B cell (primary cell): ENCODE measurements around the gene TPSG1. TPM values are rescaled to one million over a fixed set of nuclear protein-coding genes. Genes with fewer than 3 reads are reported as not detected.

Experiments
- ATAC-seq: fragments of 200-7000 bp; cut with Tn5 transposase; one replicate; pipeline ENCODE4 v1.10.0; 2021; ENCODE audit warnings: low read depth, mild to moderate bottlenecking, moderate number of reproducible peaks, moderate library complexity
- CTCF ChIA-PET: fragments of 350-600 bp; sonication (Branson Sonifier 250); formaldehyde crosslinking; loops from one replicate; lab custom pipeline; 2021; ENCODE audit warnings: antibody characterized with exemption, inconsistent platforms; lab: Charles Lee
- POLR2A ChIA-PET: fragments of 350-600 bp; sonication (Branson Sonifier 250); formaldehyde crosslinking; loops from one replicate; lab custom pipeline; 2021; ENCODE audit warnings: antibody characterized with exemption; lab: Charles Lee
- DNase-seq: peaks from one replicate; pipeline ENCODE4 v3.0.0; 2013
- H2AFZ ChIP-seq: 2 replicates; pipeline ENCODE4 v1.6.1; 2012; ENCODE audit warnings: mild to moderate bottlenecking, low read depth, low read length; ENCODE audit not compliant: insufficient read depth, poor library complexity, severe bottlenecking
- H3K27ac ChIP-seq, 2 donors: 1 replicate in 1 of 2; 2 replicates in 1 of 2; pipeline ENCODE4 v1.5.1; 2012 to 2013; ENCODE audit warnings: low read length in 2 of 2, mild to moderate bottlenecking in 2 of 2, moderate library complexity in 1 of 2
- H3K27me3 ChIP-seq, 4 experiments: fragments of 200-600 bp in 1 of 4; sonication (generic) in 1 of 4; replicated peaks in 1 of 4; 1 replicate in 2 of 4; 2 replicates in 2 of 4; pipeline versions ENCODE4 v1.6.1 to v1.7.0; 2013 to 2016; ENCODE audit warnings: low read length in 3 of 4, mild to moderate bottlenecking in 2 of 4, mixed read lengths in 1 of 4, moderate library complexity in 1 of 4; ENCODE audit not compliant: insufficient read depth in 4 of 4, control insufficient read depth in 3 of 4; ENCODE audit errors: control extremely low read depth in 1 of 4
- H3K36me3 ChIP-seq, 2 experiments: replicated peaks in 1 of 2; 1 replicate in 1 of 2; 2 replicates in 1 of 2; pipeline versions ENCODE4 v1.6.1 to v1.7.1; 2013; ENCODE audit warnings: low read length in 1 of 2; ENCODE audit not compliant: insufficient read depth in 2 of 2, control insufficient read depth in 1 of 2; ENCODE audit errors: control extremely low read depth in 1 of 2, extremely low read depth in 1 of 2
- H3K4me1 ChIP-seq, 2 donors: fragments of 200-600 bp in 1 of 2; sonication (generic) in 1 of 2; 1 replicate in 1 of 2; 2 replicates in 1 of 2; pipeline versions ENCODE4 v1.5.1 to v1.6.1; 2013 to 2017; ENCODE audit warnings: low read length in 2 of 2; ENCODE audit not compliant: control insufficient read depth in 2 of 2, insufficient read depth in 2 of 2
- H3K4me2 ChIP-seq: replicated peaks from 2 replicates; pipeline ENCODE3; 2012; ENCODE audit warnings: mild to moderate bottlenecking, low read depth, low read length; ENCODE audit not compliant: poor library complexity, severe bottlenecking
- H3K4me3 ChIP-seq, 5 experiments: fragments of 200-600 bp in 1 of 5; sonication (generic) in 1 of 5; 1 replicate in 3 of 5; 2 replicates in 2 of 5; pipeline versions ENCODE4 v1.5.1 to v1.7.0; 2011 to 2016; ENCODE audit warnings: low read length in 4 of 5, mild to moderate bottlenecking in 4 of 5, low read depth in 2 of 5, control low read depth in 1 of 5, moderate library complexity in 1 of 5; ENCODE audit not compliant: insufficient read depth in 1 of 5; ENCODE audit errors: control extremely low read depth in 1 of 5, extremely low read depth in 1 of 5
- H3K79me2 ChIP-seq: fragments of 200-600 bp; sonication (generic); one replicate; pipeline ENCODE4 v1.6.0; 2016; ENCODE audit warnings: low read length; ENCODE audit not compliant: control insufficient read depth, insufficient read depth
- H3K9ac ChIP-seq: fragments of 200-600 bp; sonication (generic); 2 replicates; pipeline ENCODE4 v1.6.1; 2017; ENCODE audit warnings: mild to moderate bottlenecking, low read length, moderate library complexity
- H3K9me3 ChIP-seq, 3 donors: one replicate each; pipeline versions ENCODE4 v1.6.1 to v1.7.1; 2013; ENCODE audit warnings: low read length in 2 of 3; ENCODE audit not compliant: control insufficient read depth in 2 of 3, insufficient read depth in 1 of 3; ENCODE audit errors: control extremely low read depth in 1 of 3
- H4K20me1 ChIP-seq: 2 replicates; pipeline ENCODE4 v1.6.0; 2012; ENCODE audit warnings: mild to moderate bottlenecking, low read length; ENCODE audit not compliant: insufficient read depth, control insufficient read depth, poor library complexity, severe bottlenecking
- H3K27ac Mint-ChIP-seq: one replicate; pipeline ENCODE4 v1.8.0; 2021; ENCODE audit warnings: mixed read lengths
- H3K27me3 Mint-ChIP-seq: one replicate; pipeline ENCODE4 v1.8.0; 2021; ENCODE audit warnings: mixed read lengths
- H3K4me1 Mint-ChIP-seq: one replicate; pipeline ENCODE4 v1.8.0; 2021; ENCODE audit warnings: mixed read lengths
- H3K4me3 Mint-ChIP-seq: one replicate; pipeline ENCODE4 v1.8.0; 2021; ENCODE audit warnings: mixed read lengths
- H3K9me3 Mint-ChIP-seq: one replicate; pipeline ENCODE4 v1.8.0; 2022; ENCODE audit warnings: mixed read lengths; ENCODE audit not compliant: insufficient read depth
- CTCF ChIP-seq: fragments of 200-600 bp; IDR thresholded peaks from one replicate; pipeline ENCODE4 v1.8.0; 2022; ENCODE audit warnings: antibody characterized with exemption, mild to moderate bottlenecking
- EZH2 ChIP-seq: IDR thresholded peaks from 2 replicates; pipeline ENCODE4 v1.6.1; 2012; ENCODE audit warnings: borderline replicate concordance, low read depth, mild to moderate bottlenecking, moderate library complexity, low read length; ENCODE audit not compliant: insufficient read depth, poor library complexity, severe bottlenecking
- WGBS: methylation state at CpG from one replicate; pipeline ENCODE4 v1.1.5; 2013; ENCODE audit warnings: missing lambda C conversion rate; ENCODE audit not compliant: insufficient coverage; 5-methylcytosine and 5-hydroxymethylcytosine counted together
- intact Hi-C: fragments of 100-400 bp; cut with micrococcal nuclease; formaldehyde crosslinking; loops from one replicate; pipeline ENCODE4 v1.10.0; 2022
- polyA plus RNA-seq: library from polyadenylated mRNA; depleted of rRNA; stranded (reverse); fragments of >200 nt; gene quantifications from 2 replicates; pipeline ENCODE4 v1.2.3, GENCODE V29; 2012
- total RNA-seq, 2 donors: library from RNA; stranded (reverse); fragments of 120-200 nt in 1 of 2; gene quantifications; 1 replicate in 1 of 2; 2 replicates in 1 of 2; pipeline versions ENCODE4 v1.2.3 to v1.2.4, GENCODE V29; 2013 to 2022

Gene TPSG1
- total and polyA plus RNA-seq, 2 donors (not counting 1 experiment from before 2014, with no cell fraction given): not detected

- intact Hi-C loops: no loop called here
- Histone ChIP-seq H2AFZ (no peak overlapping the region), H3K27ac (no peak overlapping the region), H3K4me1 (no peaks in the 10 kb centered on the region), H3K4me3 (no peak overlapping the region), H3K9me3 (no peaks in the 10 kb centered on the region), H4K20me1 (no peaks in the 10 kb centered on the region), H3K27me3 (no peaks in the 10 kb centered on the region), H3K9ac (no peak overlapping the region), H3K36me3 (no peaks in the 10 kb centered on the region), H3K4me2 (no peak overlapping the region), H3K79me2 (no peaks in the 10 kb centered on the region)
- no peak for DNase-seq
- ATAC-seq: no peak
- Mint-ChIP-seq H3K27ac (no peak overlapping the region), H3K4me3 (no peak overlapping the region), H3K27me3 (no peaks in the 10 kb centered on the region), H3K4me1 (no peaks in the 10 kb centered on the region), H3K9me3 (no peaks in the 10 kb centered on the region)
- TF ChIP-seq CTCF (no peak), EZH2 (no peak)
- ChIA-PET CTCF (no interaction called here), POLR2A (no interaction called here)
- 84% methylated on average over 7 of the region's 9 CpGs for whole genome bisulfite sequencing
These were observed 510 bp downstream of the TPSG1 start for GRCh38 chr16:1224558-1224957.

- ATAC-seq (no peak), DNase-seq (no peak)
- H4K20me1 ChIP-seq: no peaks in the 10 kb centered on the region
- H3K9me3 ChIP-seq: no peaks in the 10 kb centered on the region
- no peaks in the 10 kb centered on the region for H3K27me3 ChIP-seq
- TF ChIP-seq EZH2: no peak
- TF ChIP-seq CTCF: no peak
- H3K9ac ChIP-seq: no peak overlapping the region
- Mint-ChIP-seq H3K9me3 (no peaks in the 10 kb centered on the region), H3K4me3 (no peak overlapping the region), H3K27ac (no peak overlapping the region), H3K4me1 (no peaks in the 10 kb centered on the region), H3K27me3 (no peaks in the 10 kb centered on the region)
- no peaks in the 10 kb centered on the region for H3K36me3 ChIP-seq
- H3K4me1 ChIP-seq: no peaks in the 10 kb centered on the region
- no peak overlapping the region for H3K4me2 ChIP-seq
- H2AFZ ChIP-seq: no peak overlapping the region
- no peaks in the 10 kb centered on the region for H3K79me2 ChIP-seq
- intact Hi-C loops: no loop called here
- ChIA-PET CTCF (no interaction called here), POLR2A (no interaction called here)
- 85% methylated on average over 28 of the region's 38 CpGs for WGBS
- no peak overlapping the region for H3K4me3 ChIP-seq
- no peak overlapping the region for H3K27ac ChIP-seq
These were observed 1.5 kb downstream of the TPSG1 start for GRCh38 chr16:1223355-1224214.
